HEK293 (cell line): ENCODE measurements around the gene SH3D19.

Experiments used
- CTCF ChIP-seq: fragments of 450-650 bp; formaldehyde crosslinking; IDR thresholded peaks from 2 replicates; pipeline ENCODE4 v1.5.1; 2016; ENCODE audit warnings: missing biosample characterization, missing genetic modification characterization
- KLF7 ChIP-seq: fragments of 450-650 bp; formaldehyde crosslinking; IDR thresholded peaks from 2 replicates; pipeline ENCODE4 v1.5.1; 2016; ENCODE audit warnings: missing biosample characterization, missing genetic modification characterization, borderline replicate concordance
- PRDM1 ChIP-seq: fragments of 450-650 bp; formaldehyde crosslinking; IDR thresholded peaks from 2 replicates; pipeline ENCODE4; 2016; ENCODE audit warnings: missing biosample characterization, missing genetic modification characterization
- YY1 ChIP-seq: fragments of 450-650 bp; formaldehyde crosslinking; IDR thresholded peaks from 2 replicates; pipeline ENCODE4 v1.5.1; 2018; ENCODE audit warnings: missing biosample characterization, missing genetic modification characterization
- ZBTB1 ChIP-seq: fragments of 450-650 bp; formaldehyde crosslinking; IDR thresholded peaks from 2 replicates; pipeline ENCODE4 v1.5.1; 2016; ENCODE audit warnings: missing biosample characterization, missing genetic modification characterization
- ZBTB7A ChIP-seq: fragments of 450-650 bp; formaldehyde crosslinking; IDR thresholded peaks from 2 replicates; pipeline ENCODE4 v1.5.1; 2016; ENCODE audit warnings: low read depth, missing biosample characterization, missing genetic modification characterization
- ZNF292 ChIP-seq: fragments of 450-650 bp; formaldehyde crosslinking; IDR thresholded peaks from 2 replicates; pipeline ENCODE4 v1.5.1; 2016; ENCODE audit warnings: low read depth, missing biosample characterization, missing genetic modification characterization, borderline replicate concordance
- ZNF362 ChIP-seq: fragments of 450-650 bp; formaldehyde crosslinking; IDR thresholded peaks from 2 replicates; pipeline ENCODE4 v1.5.1; 2016; ENCODE audit warnings: missing biosample characterization, missing genetic modification characterization
- TF ChIP-seq, protein P1 (sequence below): fragments of 450-650 bp; formaldehyde crosslinking; IDR thresholded peaks from 2 replicates; pipeline ENCODE4 v1.5.1; 2016; ENCODE audit warnings: missing biosample characterization, missing genetic modification characterization, borderline replicate concordance

DNA sequence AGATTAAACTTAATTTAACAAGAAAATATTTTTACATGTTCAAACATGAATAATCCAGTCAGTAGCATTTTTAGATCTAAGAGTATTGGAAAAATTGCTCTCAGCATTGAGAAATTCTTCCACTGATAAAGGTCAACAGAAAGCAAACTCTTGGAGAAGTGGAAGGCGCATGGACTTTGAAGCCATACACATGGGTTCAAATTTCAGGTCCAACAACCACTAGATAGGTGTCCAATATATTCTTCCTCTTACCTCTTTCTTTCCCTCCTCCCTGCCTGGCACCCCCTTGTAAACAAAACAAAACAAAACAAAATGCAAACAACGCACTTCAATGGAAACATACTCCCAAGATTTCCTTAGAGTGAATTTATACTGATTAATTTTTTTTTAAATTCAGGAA, 76.9 kb downstream of the SH3D19 start:
- no peak for TF ChIP-seq ZBTB7A (tag by site-specific recombination)
- no peak for TF ChIP-seq CTCF (tag by site-specific recombination)
- TF ChIP-seq KLF7, result no peak
- TF ChIP-seq PRDM1, result no peak
- TF ChIP-seq ZNF362, result no peak
- TF ChIP-seq YY1 (tag by site-specific recombination), result no peak
- TF ChIP-seq ZBTB1 (tag by site-specific recombination), result no peak
- TF ChIP-seq, protein P1, sequence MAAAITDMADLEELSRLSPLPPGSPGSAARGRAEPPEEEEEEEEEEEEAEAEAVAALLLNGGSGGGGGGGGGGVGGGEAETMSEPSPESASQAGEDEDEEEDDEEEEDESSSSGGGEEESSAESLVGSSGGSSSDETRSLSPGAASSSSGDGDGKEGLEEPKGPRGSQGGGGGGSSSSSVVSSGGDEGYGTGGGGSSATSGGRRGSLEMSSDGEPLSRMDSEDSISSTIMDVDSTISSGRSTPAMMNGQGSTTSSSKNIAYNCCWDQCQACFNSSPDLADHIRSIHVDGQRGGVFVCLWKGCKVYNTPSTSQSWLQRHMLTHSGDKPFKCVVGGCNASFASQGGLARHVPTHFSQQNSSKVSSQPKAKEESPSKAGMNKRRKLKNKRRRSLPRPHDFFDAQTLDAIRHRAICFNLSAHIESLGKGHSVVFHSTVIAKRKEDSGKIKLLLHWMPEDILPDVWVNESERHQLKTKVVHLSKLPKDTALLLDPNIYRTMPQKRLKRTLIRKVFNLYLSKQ (tag by site-specific recombination), result no peak
- no peak for TF ChIP-seq ZNF292
